ENCODE results near the gene ZNF287.
"Not testable (repeated sequence)": the region's sequence is repeated elsewhere in the genome, so short reads cannot be mapped to it uniquely, and the experiment has no call there.

ZNF287 gene

DNA sequence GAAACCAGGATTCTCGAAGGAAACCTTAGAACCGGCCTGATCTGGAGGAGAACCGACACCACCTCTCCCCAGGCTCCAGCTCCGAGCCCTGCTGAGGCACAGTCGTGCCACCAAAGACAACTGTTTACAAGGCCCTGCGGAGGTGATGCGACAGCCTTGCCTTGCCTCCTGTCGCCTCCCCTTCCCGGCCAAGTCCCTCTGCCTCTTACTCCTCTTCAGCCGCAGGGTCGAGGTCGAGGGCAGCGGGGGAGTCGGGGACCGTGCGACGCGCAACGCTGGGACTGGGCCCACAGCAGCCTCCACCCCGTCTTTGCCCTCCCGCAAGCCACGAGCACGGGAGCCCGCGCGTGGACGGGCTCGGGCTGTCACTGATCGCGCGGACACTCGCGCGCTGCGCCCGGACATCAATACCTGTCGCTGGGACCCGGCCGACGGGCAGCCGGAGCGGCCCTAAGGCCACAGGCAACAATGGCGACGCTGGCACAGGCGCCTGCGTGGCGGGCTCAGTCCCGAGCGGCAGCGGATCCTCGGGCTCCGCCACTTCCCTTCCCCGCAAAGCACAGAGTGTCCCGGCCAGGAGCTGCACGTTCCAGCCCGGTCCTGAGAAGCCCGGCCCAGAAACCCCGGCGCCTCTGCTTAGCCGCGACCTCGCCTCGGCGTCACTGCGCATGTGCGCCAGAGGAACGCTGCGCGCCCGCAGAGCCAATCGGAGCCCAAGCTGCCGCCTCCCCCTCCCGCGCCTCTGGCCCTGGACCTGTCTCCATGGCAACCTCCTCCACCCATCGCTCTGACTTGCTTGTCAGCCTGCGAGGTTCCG lies at the start of gene ZNF287:
Gene ZNF287, minus strand, starts transcription at position 664 of the 817 bp plus-strand sequence. CDS start 1,473 bp downstream, outside the sequence.
- DNase-seq (ENCODE audit: low read depth) = peak; percentile 88

GRCh38 chr17:16617481-16618060 lies 48.6 kb upstream of the ZNF287 start:
- DNase-seq (ENCODE audit: low read depth) = no peak

- DNase-seq (ENCODE audit: low read depth) = no peak
These were observed 30.5 kb upstream of the ZNF287 start for GRCh38 chr17:16599537-16599936.

DNA sequence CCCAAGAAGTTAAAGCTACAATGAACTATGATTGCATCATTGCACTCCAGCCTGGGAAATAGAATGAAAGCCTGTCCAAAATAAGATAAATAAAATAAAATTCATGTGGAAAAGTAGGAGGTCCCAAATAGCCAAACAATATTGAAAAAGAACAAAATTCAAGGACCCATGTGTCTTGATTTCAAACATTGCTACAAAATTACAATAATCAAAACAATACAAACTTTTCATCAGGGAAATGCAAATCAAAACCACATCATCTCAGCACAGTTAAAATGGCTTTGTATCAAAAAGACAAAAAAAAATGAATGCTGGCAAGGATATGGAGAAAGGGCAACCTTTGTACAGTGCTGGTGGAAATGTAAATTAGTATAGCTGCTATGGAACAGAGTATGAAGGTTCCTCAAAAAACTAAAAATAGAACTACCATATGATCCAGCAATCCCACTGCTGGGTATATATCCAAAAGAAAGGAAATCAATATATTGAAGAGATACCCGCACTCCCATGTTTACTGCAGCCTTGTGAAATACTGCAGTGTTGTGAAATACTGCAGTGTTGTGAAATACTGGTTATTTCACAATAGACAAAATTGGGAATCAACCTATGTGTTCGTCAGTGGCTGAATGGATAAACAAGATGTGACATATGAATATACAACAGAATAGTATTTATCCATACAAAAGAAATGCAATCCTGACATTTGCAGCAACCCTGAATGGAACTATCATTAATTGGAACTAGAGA lies 24.5 kb upstream of the ZNF287 start:
- DNase-seq (ENCODE audit: low read depth) = peak; percentile 3

- DNase-seq (ENCODE audit: low read depth) = peak; percentile 82
These were observed 20.3 kb upstream of the ZNF287 start for GRCh38 chr17:16589097-16589969.

GRCh38 chr17:16585796-16586195 lies 16.8 kb upstream of the ZNF287 start:
- no peak for DNase-seq (ENCODE audit: low read depth)

DNA sequence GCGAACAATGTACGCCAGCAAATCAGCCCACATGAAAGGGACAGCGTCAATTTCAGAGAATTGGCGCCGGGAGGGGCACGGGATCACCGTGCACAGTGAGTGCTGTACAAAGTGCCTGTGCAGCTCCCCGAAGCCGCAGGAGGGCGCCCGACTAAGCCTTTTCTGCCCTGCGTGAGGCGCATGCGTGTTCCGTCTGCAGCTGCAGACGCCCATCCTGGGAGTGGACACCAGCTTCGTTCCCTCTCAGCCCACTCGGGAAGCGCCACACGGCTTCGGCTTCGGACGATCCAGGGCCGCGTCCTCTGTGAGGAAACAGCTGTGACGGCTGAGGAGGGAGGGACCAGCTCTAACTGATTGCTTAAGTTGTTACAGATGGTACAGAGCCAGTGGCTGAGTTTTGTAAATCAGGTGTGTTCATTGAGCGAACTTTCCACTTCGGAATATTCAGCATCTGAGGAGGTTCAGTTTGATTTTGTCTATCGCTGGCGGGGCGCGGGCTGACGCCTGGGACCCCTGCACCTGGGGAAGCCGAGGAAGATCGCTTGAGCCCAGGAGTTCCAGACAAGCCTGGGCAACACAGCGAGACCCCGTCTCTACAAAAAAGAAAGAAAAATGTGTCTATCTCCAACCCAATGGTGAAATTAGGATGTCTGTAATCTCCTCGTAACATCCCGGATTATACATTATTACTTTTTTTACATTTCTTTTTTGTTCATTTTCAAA lies 15.4 kb upstream of the ZNF287 start:
- peak; percentile 84 for DNase-seq (ENCODE audit: low read depth)

DNA sequence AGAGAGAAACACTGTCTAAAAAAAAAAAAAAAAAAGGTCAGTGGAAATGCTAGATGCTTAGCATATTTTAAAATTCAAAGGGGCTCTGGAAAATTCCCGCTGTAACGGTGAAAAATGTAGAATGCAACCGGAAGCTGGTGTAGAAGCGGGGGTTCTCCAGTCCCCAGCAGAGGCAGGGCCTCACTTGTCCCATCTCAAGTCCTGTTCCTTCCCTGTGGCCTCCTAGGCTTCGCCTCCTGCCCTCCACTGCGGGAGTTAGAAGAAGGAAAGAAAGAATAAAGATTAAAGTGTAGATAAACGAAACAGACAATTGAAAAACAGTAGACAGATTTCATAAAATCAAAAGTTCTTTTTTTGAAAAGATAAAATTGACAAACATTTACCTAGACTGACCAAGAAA lies 14.8 kb upstream of the ZNF287 start:
- DNase-seq (ENCODE audit: low read depth) = no peak

DNA sequence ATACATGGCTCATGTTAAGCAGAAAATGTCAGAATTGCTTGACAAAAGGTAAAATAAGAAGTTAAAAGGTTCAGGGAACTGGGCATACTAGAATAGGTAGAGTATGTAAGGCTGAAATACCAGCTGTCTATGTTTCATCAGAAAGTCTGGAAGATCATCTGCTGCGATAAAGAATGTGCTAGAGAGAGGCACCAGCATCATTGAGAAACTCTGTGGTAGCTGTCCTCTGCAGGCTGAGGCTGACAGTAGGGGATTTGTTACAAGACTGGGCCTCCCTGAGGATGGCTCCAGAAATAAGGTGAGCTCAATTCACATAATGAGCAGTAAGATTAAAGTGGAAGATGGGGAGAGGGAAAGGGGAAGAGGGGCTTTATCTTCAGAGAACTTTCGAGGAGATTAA lies 4.5 kb upstream of the ZNF287 start:
- DNase-seq (ENCODE audit: low read depth) = no peak

DNA sequence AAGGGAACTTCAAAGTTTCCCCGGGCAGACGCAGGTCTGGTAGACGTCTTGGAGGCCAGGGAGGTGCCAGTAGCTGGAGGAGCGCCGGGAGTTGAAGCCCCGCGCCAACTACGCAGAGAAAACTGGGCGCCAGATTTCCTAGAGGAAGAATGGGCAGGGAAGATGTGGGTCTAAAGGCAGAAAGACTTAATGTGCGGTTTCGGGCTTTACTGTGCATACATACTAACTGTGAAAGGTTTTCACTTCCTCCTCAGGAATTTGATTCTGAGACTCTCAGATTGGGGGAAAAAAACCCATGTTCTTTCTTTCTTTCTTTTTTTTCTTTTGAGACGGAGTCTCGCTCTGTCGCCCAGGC lies 331 bp upstream of the ZNF287 start:
- DNase-seq (ENCODE audit: low read depth) = no peak

DNA sequence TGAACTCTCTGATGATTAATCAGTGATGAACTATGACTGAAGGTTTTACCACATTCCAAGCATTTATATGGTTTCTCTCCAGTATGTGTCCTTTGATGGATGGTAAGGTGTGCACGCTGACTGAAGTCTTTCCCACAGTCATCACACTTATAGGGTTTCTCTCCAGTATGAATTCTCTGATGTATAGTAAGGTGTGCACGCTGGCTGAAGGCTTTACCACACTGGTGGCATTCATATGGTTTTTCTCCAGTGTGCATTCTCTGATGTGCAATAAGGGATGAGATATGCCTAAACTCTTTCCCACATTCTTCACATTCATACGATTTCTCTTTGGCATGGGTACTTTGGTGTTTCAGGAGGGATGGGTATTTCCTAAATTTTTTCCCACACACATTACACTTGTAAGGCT lies 16.4 kb downstream of the ZNF287 start:
- DNase-seq (ENCODE audit: low read depth) = no peak

DNA sequence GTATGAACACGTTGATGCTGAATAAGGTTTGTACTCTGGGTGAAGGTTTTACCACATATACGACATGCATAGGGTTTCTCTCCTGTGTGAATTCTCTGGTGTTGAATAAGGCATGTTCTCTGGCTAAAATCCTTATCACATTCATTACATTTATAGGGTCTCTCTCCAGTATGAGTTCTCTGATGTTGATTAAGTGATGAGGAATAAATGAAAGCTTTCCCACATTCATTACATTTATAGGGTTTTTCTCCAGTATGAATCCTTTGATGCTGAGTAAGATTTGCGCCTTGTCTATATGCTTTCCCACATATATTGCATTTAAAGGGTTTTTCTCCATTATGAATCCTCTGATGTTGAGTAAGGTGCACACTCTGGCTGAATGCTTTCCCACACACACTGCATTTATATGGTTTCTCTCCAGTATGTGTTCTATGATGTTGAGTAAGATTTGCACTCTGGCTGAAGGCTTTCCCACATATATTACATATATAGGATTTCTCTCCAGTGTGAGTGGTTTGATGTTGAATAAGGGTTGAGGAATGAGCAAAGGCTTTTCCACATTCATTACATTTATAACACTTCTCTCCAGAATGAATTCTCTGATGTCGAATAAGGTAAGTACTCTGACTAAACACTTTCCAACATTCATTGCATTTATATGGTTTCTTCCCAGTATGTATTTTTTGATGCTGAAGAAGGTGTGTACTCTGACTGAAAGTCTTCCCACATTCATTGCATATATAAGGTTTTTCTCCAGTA lies 16.9 kb downstream of the ZNF287 start:
- no peak for DNase-seq (ENCODE audit: low read depth)

DNA sequence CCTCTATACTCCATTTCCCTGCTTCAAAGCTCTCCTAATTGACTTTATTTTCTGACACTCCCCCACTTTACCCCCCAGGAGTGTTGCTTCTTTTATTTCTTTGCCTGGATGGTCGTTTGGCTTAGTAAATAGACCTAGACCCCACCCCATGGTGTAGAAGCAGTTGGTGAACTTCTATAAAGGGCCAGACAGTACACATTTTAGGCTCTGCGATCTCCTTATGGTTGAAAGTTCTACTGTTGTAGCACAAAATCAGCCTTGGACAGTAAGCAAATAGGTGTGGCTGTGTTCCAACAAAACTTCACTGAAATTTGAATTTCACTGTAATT lies 31.9 kb downstream of the ZNF287 start:
- DNase-seq (ENCODE audit: low read depth) = no peak

GRCh38 chr17:16534236-16534635 lies 34.8 kb downstream of the ZNF287 start:
- DNase-seq (ENCODE audit: low read depth) = no peak

- no peak for DNase-seq (ENCODE audit: low read depth)
These were observed 39.1 kb downstream of the ZNF287 start for GRCh38 chr17:16529906-16530305.

- no peak for DNase-seq (ENCODE audit: low read depth)
These were observed 41.7 kb downstream of the ZNF287 start for GRCh38 chr17:16527298-16527697.

GRCh38 chr17:16525556-16525955 lies 43.4 kb downstream of the ZNF287 start:
- not testable (repeated sequence) for DNase-seq (ENCODE audit: low read depth)

- DNase-seq (ENCODE audit: low read depth) = peak; percentile 90
These were observed 47.8 kb downstream of the ZNF287 start for GRCh38 chr17:16521070-16521727.

DNA sequence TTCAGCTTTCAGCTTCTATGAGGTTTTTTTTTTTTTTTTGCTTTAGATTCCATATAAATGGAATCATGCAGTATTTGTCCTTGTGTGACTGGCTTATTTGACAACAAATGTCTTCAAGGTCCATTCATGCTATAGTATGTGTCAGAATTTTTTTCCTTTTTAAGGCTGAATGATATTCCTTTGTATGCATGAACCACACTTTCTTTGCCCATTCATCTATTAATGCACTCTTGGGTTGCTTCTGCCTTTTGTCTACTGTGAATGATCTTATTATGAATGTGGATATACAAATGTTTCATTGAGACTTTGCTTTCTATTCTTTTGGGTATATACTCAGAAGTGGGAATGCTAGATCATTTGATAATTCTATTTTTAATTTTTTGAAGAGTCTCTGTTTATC lies 50.0 kb downstream of the ZNF287 start:
- no peak for DNase-seq (ENCODE audit: low read depth)

GRCh38 chr17:16517477-16517876 lies 51.5 kb downstream of the ZNF287 start:
- DNase-seq (ENCODE audit: low read depth) = no peak
